Stimulated activated CD8-positive, alpha-beta memory T cell treated with anti-CD3 and anti-CD28 coated beads, Interleukin-4, amount 100 ng/mL, for 24 hours (primary cell): ENCODE results near the gene TKT.

Experiments used
- DNase-seq: peaks from one replicate; pipeline ENCODE4 v3.0.0-alpha.2; 2020; ENCODE audit warnings: low read depth

The TKT gene

GRCh38 chr3:53224026-53224425 lies 31.8 kb downstream of the TKT start:
- no peak for DNase-seq

GRCh38 chr3:53223541-53223966 lies 32.3 kb downstream of the TKT start:
- no peak for DNase-seq

- DNase-seq = no peak
These were observed 32.8 kb downstream of the TKT start for GRCh38 chr3:53223025-53223424.

- no peak for DNase-seq
These were observed 33.5 kb downstream of the TKT start for GRCh38 chr3:53222183-53222901.

- no peak for DNase-seq
These were observed 34.0 kb downstream of the TKT start for GRCh38 chr3:53221827-53222182.

GRCh38 chr3:53221345-53221744 lies 34.5 kb downstream of the TKT start:
- DNase-seq = no peak

GRCh38 chr3:53219895-53220483 lies 35.8 kb downstream of the TKT start:
- peak; percentile 68 for DNase-seq

GRCh38 chr3:53218131-53218530 lies 37.7 kb downstream of the TKT start:
- no peak for DNase-seq

GRCh38 chr3:53217175-53217574 lies 38.6 kb downstream of the TKT start:
- no peak for DNase-seq

- no peak for DNase-seq
These were observed 39.1 kb downstream of the TKT start for GRCh38 chr3:53216723-53217122.

GRCh38 chr3:53215816-53216215 lies 40.0 kb downstream of the TKT start:
- DNase-seq = no peak

GRCh38 chr3:53213276-53213675 lies 42.5 kb downstream of the TKT start:
- no peak for DNase-seq

- DNase-seq = no peak
These were observed 43.8 kb downstream of the TKT start for GRCh38 chr3:53211706-53212702.

- DNase-seq = no peak
These were observed 53.3 kb downstream of the TKT start for GRCh38 chr3:53202331-53203015.

GRCh38 chr3:53200501-53201498 lies 55.0 kb downstream of the TKT start:
- no peak for DNase-seq

- no peak for DNase-seq
These were observed 56.0 kb downstream of the TKT start for GRCh38 chr3:53199834-53200233.

GRCh38 chr3:53198996-53199395 lies 56.8 kb downstream of the TKT start:
- DNase-seq = no peak

GRCh38 chr3:53198256-53198977 lies 57.4 kb downstream of the TKT start:
- DNase-seq = no peak

GRCh38 chr3:53196575-53197407 lies 59.0 kb downstream of the TKT start:
- no peak for DNase-seq
